ENCODE data around the gene PLAGL2. TPM values are rescaled to one million over a fixed set of nuclear protein-coding genes. Genes with fewer than 3 reads are reported as not detected.

PLAGL2 gene
- total and polyA plus RNA-seq, 2 of the 8 experiments (the other 6 are each of a cell fraction or from before 2014, with no cell fraction given): 20.6 to 25.4 TPM

GRCh38 chr20:32230707-32231106 lies 23.2 kb upstream of the PLAGL2 start (continued):
- no peak for TF ChIP-seq CBX5 (IDR thresholded peaks at IDR 0.05; ENCODE audit: low read depth, low read length)
- no peak for TF ChIP-seq BCL11A (IDR thresholded peaks at IDR 0.05; ENCODE audit: low read depth in 2 of 2, low read length in 2 of 2)
- TF ChIP-seq RXRA (IDR thresholded peaks at IDR 0.05; ENCODE audit: insufficient read depth, low read depth, low read length): no peak
- TF ChIP-seq JUND (IDR thresholded peaks at IDR 0.05; ENCODE audit: low read length): no peak

All from H1 (cell line).